ENCODE data around the gene TAF15.

TAF15 gene

DNA sequence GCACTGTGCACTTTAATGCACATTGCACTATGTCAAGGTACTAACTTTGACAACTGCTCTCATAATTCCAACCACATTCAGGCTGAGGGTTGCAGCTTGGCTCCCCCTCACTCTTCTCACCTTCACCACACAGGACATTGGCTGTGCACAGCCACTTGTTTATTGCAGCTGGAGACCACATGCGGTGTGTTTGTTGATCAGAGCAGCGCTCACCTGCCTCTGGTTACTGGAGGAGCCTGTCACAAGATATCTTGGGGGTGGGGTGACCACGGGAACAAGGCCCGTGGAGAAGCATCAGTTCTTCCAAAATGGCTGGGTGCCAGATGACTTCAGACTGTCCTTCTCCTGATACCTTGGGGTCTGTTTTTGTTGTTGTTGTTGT is 81.5 kb downstream of the TAF15 start:
- in situ Hi-C loops (cut with HindIII; ENCODE audit: low pct_ligation_motif_present, low pct_unique_long_range_greater_than_20kb, low sequenced_read_pairs) = no loop called here
- no peak for DNase-seq

DNA sequence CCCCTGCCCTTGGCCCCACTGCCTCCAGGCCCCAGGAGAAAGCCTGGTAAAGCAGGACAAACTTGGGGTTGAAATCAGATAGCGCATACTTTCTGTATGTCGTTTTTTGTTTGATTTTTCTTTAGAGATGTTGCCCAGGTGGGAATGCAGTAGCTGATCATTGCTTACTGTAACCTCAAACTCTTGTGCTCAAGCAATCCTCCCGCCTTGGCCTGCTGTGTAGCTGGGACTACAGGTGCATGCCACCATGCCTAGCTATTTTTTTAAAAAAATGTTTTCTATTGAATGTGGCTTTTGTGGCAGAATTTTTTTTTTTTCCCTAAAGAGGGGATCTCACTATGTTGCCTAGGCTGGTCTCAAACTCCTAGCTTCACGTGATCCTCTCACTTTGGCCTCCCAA is 82.0 kb downstream of the TAF15 start:
- DNase-seq = no peak
- in situ Hi-C loops (cut with HindIII; ENCODE audit: low pct_ligation_motif_present, low pct_unique_long_range_greater_than_20kb, low sequenced_read_pairs) = no loop called here

DNA sequence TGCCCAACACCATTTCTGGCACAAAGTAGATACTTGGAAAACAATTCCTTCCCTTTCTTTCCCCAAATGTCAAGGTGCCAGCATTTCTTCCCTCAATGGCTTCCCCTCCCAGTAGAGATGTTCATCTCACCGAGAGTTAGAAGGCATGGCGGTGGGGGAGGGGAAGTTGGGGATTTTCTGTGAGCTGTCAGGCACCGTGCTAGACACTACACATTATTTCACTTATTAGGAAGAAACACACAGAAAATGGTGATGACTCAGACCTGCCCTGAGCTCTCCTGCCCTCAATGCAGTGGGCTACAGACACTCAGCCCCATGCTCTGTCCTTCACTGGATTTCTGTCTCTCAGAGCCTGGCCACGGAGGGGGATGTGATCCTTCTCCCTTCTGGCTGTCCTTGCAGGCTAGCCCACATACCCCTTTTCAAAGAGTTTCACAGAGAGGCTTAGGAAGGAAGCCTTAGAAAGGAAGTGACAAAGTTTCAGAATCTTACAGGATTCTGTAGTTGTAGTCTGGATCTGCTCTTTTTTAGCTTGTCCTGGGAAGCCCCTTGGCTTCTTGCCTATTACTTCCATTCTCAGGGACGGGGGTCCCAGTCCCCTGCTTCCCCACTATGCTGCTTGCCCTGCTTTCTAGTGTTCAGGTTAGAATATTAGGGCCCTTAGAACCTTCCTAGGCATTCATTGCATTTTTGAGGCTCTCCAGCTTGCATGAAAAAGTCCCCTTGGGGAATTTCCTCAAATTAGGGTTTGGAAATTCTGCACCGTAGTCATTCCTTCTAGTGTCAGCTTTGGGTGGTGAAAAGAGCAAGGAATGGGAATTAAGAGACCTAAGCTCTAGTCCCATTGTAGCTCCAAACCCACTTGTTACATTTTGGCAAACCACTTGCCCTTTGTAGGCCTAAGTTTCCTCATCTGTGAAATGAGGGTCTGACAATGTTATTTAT is 83.1 kb downstream of the TAF15 start:
- no peak for DNase-seq
- in situ Hi-C loops (cut with HindIII; ENCODE audit: low pct_ligation_motif_present, low pct_unique_long_range_greater_than_20kb, low sequenced_read_pairs) = no loop called here

DNA sequence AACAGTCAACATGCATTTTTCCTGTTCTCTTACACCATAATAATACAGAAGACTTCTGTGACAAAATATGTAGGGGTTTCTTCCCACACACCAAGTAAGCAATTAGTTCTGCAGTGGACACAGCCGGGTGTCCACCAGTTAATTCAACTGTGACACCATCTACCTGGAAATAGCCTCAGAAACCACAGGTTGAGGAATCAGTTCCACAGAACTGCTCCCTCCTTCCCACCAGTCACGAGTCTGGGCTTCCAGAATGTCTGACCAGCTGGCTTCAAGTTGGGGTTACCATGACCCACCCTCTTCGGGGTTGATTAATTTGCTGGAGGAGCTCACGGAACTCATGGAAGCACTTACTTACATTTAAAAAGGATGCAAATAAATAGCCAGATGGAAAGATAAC is 84.5 kb downstream of the TAF15 start:
- in situ Hi-C loops (cut with HindIII; ENCODE audit: low pct_ligation_motif_present, low pct_unique_long_range_greater_than_20kb, low sequenced_read_pairs) = no loop called here
- DNase-seq = no peak

DNA sequence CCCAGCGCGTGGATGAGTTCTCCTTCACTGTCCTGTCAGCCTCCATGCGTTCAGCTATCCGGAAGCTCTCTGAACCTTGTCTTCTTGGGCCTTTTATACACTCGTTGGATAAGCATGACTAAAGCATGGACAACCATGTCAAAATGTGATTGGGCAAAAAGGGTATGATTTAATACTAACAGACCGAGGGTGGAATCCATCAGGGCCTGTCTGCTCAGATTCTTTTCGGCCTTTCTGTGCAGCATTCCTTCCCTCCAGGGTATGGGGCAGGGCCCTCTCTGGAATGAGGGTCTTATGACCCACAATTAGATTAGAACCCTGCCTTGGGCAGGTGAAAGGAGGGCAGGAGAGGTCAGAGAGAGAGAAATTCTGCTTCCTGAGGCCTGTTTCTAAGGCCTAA is 84.9 kb downstream of the TAF15 start:
- in situ Hi-C loops (cut with HindIII; ENCODE audit: low pct_ligation_motif_present, low pct_unique_long_range_greater_than_20kb, low sequenced_read_pairs) = no loop called here
- DNase-seq = no peak

DNA sequence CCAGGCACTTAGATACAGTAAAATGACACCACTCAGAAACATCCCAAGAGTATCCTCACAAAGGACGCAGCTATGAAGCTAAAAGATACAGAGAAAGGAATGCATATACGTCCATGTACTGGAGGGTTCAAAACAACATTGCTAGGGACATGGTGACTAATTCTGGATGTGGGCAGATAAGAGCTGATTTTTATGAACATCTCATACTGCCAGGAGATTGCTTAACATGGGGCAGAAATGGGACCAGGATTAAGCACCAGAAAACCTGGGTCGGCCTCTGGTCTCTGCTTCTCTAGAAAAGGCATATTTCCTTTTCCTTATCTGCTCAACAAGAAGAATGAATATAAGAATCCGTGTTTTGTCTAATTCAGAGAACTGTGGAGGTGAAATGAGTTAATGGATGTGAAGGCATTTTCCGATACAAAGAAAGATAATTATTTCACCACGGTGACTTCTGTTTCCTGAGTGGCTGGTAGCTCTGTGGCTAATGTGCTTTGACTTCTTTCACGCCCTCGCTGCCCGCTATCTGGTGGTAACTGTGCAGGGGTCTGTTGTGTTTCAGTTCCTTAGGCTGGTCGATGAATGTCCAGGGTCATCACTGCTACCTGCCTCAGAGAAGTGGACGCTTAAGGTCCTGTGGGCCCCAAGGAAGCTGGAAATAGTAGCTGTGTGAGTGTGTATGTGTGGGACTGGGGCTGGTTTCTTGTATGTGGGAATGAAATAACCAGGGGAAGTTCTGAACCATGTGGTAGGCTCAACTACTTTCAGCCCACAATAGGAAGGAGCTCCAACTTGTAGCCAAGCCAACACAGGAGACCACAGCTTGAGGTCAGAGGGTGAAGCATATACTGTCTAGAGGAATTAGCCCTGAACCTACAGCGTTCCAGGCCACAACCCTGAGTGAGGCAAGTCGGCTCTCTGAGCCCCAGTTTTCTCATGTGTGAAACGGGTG is 86.6 kb downstream of the TAF15 start:
- in situ Hi-C loops (cut with HindIII; ENCODE audit: low pct_ligation_motif_present, low pct_unique_long_range_greater_than_20kb, low sequenced_read_pairs) = no loop called here
- DNase-seq = no peak
